Urothelium cell line (cell line): Measurements from ENCODE around the gene CNDP2.

Experiments used
- DNase-seq: peaks from one replicate; pipeline ENCODE4 v3.0.0; 2011; ENCODE audit warnings: low spot score, mixed read lengths
- FAIRE-seq: peaks from 2 replicates; lab custom pipeline; 2011; peaks lifted over from hg19 to GRCh38; lab: Jason Lieb, UNC

Gene CNDP2

DNA sequence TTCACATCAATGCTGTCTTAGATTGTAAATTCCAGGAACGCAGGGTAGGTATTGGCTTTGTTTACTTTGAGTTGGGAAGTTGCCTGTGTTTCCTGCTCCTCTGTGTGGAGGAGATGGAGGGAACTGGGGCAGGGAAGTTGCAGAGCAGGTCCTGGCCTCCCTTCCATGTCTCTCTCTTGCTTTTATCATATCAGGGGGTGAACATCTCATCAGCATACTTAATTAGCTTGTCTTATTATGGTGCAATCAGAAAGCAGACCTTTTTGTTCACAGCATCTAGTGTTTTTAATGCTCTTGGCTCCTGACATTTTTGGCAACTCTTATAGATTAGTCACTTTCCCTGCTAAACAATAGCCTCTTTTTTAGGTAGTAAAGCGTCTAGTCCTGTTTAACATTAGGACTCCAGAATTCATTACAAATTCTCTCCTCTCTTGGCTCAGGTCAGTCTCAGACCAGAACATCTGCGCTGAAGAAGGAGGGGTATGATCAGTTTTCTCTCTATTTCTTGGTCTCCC lies 27.6 kb upstream of the CNDP2 start:
- FAIRE-seq (peak; percentile 23), DNase-seq (peak; percentile 37)

DNA sequence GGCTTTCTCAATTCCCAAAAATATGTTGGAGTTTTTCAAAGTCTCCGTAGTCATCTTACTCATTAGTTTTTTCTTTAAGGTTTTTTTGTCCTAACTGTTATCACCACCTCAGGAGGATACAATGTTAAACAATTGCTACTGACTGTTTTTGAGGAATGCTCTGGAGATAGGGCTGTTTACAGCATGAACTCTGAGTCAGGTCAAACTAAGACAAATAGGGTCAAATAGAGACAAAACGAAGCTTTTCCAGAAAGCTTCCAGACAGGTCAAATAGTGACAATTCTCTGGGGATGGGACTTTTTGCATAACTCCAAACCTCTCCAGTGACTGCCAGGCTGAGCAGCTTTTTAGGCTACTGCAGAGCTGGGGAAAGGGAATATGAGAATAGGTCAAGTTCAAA lies 23.9 kb upstream of the CNDP2 start:
- DNase-seq (no peak), FAIRE-seq (no peak)

DNA sequence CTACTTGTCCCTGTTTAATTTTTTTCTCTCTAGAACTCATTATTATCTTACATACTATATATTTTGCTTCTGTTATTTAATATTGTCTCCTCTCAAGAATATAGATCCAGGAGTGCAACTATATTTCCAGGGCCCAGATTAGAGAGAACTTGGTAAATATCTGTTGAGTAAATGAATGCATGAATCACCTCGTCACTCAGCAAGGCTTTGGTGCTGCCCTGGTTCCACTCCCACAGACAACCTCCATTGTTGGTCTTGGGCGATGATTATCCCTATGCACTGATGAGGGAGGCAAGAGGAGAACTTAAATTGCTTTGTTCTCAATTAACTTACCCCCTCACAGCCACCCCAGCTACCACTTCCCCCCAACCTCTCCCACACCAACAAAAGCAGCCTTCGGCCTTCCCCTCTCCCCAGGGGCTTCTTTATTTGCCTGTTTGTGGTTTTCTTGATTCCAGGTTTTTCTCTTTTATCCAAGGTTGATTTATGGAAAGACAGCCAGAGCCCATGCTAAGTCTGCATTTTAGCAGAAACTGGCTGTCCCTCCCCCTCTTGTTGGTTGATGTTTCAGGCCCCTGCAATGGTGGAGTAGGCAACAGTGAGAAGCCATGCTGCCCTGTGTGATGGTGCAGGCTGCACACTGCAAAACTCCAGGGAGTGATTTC lies 22.1 kb upstream of the CNDP2 start:
- no peak for FAIRE-seq

GRCh38 chr18:74476140-74476539 lies 20.0 kb upstream of the CNDP2 start:
- FAIRE-seq (no peak), DNase-seq (no peak)

More for the DNA sequence above, 22.1 kb upstream of the CNDP2 start:
- DNase-seq = no peak

GRCh38 chr18:74477771-74478170 lies 18.4 kb upstream of the CNDP2 start:
- no peak for FAIRE-seq

GRCh38 chr18:74478316-74478715 lies 17.8 kb upstream of the CNDP2 start:
- DNase-seq = no peak
- no peak for FAIRE-seq

More at GRCh38 chr18:74477771-74478170, 18.4 kb upstream of the CNDP2 start:
- no peak for DNase-seq

GRCh38 chr18:74478880-74479279 lies 17.3 kb upstream of the CNDP2 start:
- DNase-seq = no peak
- FAIRE-seq = no peak

GRCh38 chr18:74479486-74480148 lies 16.5 kb upstream of the CNDP2 start:
- DNase-seq (no peak), FAIRE-seq (no peak)

GRCh38 chr18:74480149-74480651 lies 16.0 kb upstream of the CNDP2 start:
- DNase-seq = no peak
- no peak for FAIRE-seq

- DNase-seq (no peak), FAIRE-seq (no peak)
Observed at GRCh38 chr18:74482697-74483096, 13.5 kb upstream of the CNDP2 start.

DNA sequence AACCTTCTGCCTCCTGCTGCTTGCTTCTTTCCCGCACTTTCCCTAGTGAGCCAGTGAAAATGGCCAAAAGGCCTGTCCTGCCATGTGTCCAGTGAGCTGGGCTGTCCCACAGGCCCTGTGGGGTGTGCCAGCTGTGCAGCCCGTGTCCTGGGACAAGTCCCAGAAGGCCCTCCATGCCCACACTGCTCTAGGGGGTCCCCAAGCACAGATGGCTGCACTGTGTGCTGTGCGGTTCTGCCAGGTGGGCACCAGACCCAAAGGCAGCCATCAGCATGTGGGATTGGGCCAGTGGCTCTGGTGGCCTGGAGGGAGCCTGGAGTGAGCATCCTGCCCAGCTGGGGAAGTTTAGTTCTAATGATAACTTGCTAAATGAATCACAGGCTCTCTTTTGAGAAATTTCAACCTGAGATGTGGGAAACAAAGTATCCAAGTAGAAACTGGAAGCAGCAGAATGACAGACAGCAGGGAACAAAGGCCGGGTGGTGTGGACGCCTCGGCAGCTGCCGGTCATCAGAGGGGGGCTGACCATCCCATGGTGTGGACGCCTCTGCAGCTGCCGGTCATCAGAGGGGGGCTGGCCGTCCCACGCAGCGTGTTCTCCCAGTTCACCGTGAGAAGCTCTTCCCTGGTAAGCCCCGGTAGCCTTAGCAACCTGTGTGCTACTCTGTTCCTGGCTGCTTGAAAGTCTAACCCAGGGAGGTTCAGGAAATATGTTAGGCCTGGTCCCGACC lies 9.9 kb upstream of the CNDP2 start:
- DNase-seq (no peak), FAIRE-seq (no peak)

DNA sequence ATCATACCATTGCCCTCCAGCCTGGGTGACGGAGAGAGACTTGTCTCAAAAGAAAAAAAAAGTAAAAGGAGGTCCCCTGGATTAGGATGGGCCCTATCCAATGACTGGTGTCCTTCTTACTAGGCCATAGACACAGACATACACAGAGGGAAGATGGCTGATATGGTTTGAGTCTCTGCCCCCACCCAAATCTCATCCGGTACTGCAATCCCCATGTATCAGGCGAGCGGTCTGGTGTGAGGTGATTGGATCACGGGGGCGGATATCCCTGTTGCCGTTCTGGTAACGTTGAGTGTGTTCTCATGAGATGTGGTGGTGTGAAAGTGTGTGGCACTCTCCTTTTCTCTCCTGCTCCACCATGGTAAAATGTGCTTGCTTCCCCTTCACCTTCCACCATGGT lies 7.8 kb upstream of the CNDP2 start:
- FAIRE-seq = peak; percentile 32
- DNase-seq = no peak

- FAIRE-seq (no peak), DNase-seq (no peak)
Observed at GRCh38 chr18:74488864-74489263, 7.3 kb upstream of the CNDP2 start.

GRCh38 chr18:74489676-74490075 lies 6.5 kb upstream of the CNDP2 start:
- FAIRE-seq (no peak), DNase-seq (peak; percentile 56)

GRCh38 chr18:74492259-74492658 lies 3.9 kb upstream of the CNDP2 start:
- no peak for FAIRE-seq
- no peak for DNase-seq

DNA sequence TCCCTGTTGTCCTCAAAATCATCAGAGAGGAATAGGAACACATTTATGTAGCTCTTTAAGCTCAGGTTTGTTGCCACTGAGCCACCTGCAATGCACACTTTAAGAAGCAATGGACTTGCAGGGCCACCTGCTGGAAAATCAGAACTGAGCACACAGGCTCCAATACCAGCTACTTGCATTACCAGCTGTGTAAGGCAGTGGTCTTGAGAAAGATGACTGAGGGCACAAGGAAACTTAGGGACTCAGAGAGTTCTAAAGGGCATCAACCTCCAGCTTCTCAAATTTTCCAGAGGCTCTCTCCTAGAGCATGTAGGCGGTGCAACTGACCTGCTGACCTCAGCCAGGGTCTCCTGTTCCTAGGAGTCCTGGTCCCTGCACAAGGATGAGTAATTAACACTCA lies 2.5 kb upstream of the CNDP2 start:
- FAIRE-seq (no peak), DNase-seq (peak; percentile 26)

DNA sequence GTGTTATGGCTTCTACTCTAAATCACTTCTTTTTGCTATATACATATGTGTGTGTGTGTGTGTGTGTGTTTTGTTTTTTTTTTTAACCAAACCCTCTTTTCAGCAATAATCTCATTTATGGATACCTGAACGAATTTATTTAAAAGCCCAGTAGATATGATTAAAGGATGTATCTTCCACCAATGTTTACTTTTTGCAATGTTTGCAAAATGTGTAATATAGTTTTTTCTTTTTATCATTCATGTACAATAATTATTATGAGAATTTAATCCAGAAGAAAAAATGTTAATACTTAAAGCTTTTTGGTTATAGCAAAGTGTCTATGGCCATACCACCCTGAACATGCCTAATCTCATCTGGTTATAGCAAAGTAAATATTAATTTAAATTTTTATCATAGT lies 1.6 kb upstream of the CNDP2 start:
- DNase-seq (no peak), FAIRE-seq (no peak)

DNA sequence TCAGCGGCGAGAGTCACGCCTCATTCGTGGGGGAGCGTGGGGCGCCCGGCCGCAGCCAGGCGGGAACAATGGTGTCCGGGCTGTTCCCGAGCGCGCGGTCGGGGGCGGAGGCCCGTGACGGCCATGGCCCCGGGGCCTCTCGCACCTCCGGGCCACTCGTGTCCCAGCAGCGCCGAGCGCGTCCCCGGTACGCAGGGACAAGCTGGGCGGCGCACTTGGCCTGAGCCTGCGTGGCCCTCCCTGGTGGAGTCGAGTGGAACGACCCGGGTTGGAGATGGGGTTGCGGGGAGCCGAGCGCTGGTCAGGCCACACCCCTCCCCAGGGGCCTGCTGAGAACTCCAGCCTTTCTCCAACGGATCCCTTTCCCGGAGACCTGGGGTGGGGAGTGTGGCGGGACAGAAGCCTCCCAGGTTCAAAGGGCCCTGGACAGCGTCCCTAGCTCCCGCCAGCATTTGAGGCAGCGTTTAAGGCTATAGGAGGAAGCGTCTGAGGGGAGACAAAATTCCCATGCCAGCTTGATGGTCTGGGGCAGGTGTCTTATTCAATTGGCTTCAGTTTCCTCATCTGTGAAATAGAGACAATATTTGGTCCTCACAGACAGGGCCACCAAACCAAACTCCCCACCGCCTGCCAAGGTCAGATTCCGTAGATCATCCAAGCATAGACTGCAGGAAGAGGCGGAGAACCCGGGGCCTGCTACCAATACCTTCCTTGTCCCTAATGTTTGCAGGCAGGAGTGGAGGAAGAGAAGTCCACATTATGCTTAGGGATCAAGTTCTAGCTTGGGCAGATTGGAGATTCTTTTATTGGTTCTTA lies 553 bp downstream of the CNDP2 start:
- peak; percentile 60 for DNase-seq
- FAIRE-seq = no peak

- FAIRE-seq (no peak), DNase-seq (no peak)
Observed at GRCh38 chr18:74497324-74497676, 1.1 kb downstream of the CNDP2 start.

GRCh38 chr18:74497778-74498177 lies 1.6 kb downstream of the CNDP2 start:
- DNase-seq (no peak), FAIRE-seq (no peak)
